PFSK-1 (cell line): ENCODE data around the gene FUT8.

Source experiments
- FOXP2 ChIP-seq: optimal IDR thresholded peaks from 2 replicates; pipeline ENCODE3; 2011; ENCODE audit warnings: borderline replicate concordance, control low read depth, inconsistent platforms; ENCODE audit not compliant: insufficient read depth; ENCODE audit errors: extremely low read length, extremely low read depth
- POLR2AphosphoS5 ChIP-seq: IDR thresholded peaks from 2 replicates; pipeline ENCODE4 v1.6.1; 2012; ENCODE audit warnings: low read depth, mild to moderate bottlenecking, control low read depth, low read length, moderate library complexity
- SIN3A ChIP-seq: IDR thresholded peaks from 2 replicates; pipeline ENCODE4 v1.6.1; 2012; ENCODE audit warnings: mild to moderate bottlenecking, low read length, moderate library complexity, borderline replicate concordance; ENCODE audit not compliant: insufficient read depth
- TAF1 ChIP-seq: IDR thresholded peaks from 2 replicates; pipeline ENCODE4 v1.6.1; 2012; ENCODE audit warnings: low read length, control low read depth, borderline replicate concordance; ENCODE audit not compliant: insufficient read depth
- TF ChIP-seq, protein P1 (sequence below), 2 experiments: IDR thresholded peaks; 2 replicates each; pipeline versions ENCODE4 v1.6.1 to v1.8.0; 2011 to 2012; ENCODE audit warnings: low read depth in 2 of 2, low read length in 2 of 2, control low read depth in 1 of 2, inconsistent platforms in 1 of 2, mild to moderate bottlenecking in 1 of 2, moderate library complexity in 1 of 2; ENCODE audit not compliant: insufficient read depth in 1 of 2

FUT8 gene

GRCh38 chr14:65506801-65507200 is 94.3 kb downstream of the FUT8 start:
- TF ChIP-seq, protein P1, sequence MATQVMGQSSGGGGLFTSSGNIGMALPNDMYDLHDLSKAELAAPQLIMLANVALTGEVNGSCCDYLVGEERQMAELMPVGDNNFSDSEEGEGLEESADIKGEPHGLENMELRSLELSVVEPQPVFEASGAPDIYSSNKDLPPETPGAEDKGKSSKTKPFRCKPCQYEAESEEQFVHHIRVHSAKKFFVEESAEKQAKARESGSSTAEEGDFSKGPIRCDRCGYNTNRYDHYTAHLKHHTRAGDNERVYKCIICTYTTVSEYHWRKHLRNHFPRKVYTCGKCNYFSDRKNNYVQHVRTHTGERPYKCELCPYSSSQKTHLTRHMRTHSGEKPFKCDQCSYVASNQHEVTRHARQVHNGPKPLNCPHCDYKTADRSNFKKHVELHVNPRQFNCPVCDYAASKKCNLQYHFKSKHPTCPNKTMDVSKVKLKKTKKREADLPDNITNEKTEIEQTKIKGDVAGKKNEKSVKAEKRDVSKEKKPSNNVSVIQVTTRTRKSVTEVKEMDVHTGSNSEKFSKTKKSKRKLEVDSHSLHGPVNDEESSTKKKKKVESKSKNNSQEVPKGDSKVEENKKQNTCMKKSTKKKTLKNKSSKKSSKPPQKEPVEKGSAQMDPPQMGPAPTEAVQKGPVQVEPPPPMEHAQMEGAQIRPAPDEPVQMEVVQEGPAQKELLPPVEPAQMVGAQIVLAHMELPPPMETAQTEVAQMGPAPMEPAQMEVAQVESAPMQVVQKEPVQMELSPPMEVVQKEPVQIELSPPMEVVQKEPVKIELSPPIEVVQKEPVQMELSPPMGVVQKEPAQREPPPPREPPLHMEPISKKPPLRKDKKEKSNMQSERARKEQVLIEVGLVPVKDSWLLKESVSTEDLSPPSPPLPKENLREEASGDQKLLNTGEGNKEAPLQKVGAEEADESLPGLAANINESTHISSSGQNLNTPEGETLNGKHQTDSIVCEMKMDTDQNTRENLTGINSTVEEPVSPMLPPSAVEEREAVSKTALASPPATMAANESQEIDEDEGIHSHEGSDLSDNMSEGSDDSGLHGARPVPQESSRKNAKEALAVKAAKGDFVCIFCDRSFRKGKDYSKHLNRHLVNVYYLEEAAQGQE (IDR thresholded peaks at IDR 0.05; ENCODE audit: insufficient read depth in 1 of 2, low read depth in 2 of 2, low read length in 2 of 2), result no peak
- TF ChIP-seq SIN3A, result no peak
- no peak for TF ChIP-seq TAF1
- no peak for TF ChIP-seq FOXP2
- TF ChIP-seq POLR2AphosphoS5, result no peak

DNA sequence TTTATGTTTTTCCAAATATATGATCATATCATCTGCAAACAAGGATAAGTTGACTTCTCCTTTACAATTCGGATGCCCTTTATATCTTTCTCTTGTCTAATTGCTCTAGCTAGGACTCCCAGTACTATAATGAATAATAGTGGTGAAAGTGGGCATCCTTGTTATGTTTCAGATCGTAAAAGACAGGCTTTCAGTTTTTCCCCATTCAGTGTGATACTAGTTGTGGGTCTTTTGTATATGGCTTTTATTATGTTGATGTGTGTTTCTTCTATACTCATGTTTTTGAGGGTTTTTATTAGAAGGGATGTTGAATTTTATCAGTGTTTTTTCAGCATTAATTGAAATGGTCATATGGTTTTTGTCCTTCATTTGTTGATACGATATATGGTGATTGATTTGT is 97.3 kb downstream of the FUT8 start:
- TF ChIP-seq FOXP2, result no peak
- no peak for TF ChIP-seq SIN3A
- TF ChIP-seq POLR2AphosphoS5, result no peak
- TF ChIP-seq, protein P1 (IDR thresholded peaks at IDR 0.05; ENCODE audit: insufficient read depth in 1 of 2, low read depth in 2 of 2, low read length in 2 of 2), result no peak
- TF ChIP-seq TAF1, result no peak

- TF ChIP-seq, protein P1 (IDR thresholded peaks at IDR 0.05; ENCODE audit: insufficient read depth in 1 of 2, low read depth in 2 of 2, low read length in 2 of 2), result no peak
- TF ChIP-seq TAF1 (no peak), SIN3A (no peak), POLR2AphosphoS5 (no peak), FOXP2 (no peak)
These were observed 101.1 kb downstream of the FUT8 start for GRCh38 chr14:65513671-65514070.

GRCh38 chr14:65517635-65518542 is 105.4 kb downstream of the FUT8 start:
- TF ChIP-seq, protein P1 (IDR thresholded peaks at IDR 0.05; ENCODE audit: insufficient read depth in 1 of 2, low read depth in 2 of 2, low read length in 2 of 2), result no peak
- TF ChIP-seq POLR2AphosphoS5 (no peak), SIN3A (no peak), TAF1 (no peak), FOXP2 (no peak)
